NCI-H69 (cell line): ENCODE measurements around the gene CAPN8.

Experiments
- DNase-seq: peaks from one replicate; lab custom pipeline; 2025; lab: John Stamatoyannopoulos, UW

CAPN8 gene

DNA sequence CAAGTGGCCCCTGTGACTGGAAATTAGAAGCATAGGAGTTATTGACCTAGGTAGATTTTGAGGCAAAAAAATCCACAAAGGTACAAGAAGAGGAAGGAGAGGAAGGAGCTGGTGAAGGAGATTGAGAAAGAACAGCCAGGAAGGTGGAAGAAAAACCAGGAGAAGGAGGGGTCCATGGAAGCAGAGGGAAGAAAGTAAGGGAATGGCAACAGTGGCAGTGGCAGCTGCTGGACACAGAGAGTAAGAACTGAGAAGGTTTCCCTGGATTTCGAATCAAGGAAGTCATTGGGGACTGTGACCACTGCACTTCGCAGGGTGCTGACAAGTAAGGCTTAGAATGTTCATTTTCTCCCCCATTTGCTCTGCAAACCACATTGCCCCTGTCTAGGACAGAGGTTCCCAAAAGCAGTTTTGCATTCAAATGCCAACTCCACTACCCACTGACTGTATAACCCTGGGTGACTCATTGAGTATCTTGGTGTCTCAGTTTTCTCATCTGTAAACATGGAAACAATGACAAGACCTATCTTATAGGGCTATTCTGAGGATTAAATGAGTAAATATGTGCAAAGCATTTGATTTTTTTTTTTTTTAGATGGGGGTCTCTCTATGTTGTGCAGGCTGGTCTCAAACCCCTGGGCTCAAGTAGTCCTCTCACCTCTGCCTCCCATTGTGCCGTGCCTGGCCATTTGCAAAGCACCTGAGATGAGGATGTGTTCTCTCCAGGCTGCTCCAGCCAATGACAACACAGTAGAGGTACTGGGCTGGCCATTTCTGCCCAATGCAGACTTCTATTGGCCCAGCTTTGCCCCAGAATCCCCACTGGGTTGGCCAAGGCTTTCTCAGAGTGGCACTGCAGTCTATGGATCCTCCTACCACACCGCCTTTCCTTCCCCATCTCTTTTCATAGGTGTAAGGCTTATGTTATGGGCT, 37.5 kb upstream of the CAPN8 start:
- DNase-seq: no peak

DNA sequence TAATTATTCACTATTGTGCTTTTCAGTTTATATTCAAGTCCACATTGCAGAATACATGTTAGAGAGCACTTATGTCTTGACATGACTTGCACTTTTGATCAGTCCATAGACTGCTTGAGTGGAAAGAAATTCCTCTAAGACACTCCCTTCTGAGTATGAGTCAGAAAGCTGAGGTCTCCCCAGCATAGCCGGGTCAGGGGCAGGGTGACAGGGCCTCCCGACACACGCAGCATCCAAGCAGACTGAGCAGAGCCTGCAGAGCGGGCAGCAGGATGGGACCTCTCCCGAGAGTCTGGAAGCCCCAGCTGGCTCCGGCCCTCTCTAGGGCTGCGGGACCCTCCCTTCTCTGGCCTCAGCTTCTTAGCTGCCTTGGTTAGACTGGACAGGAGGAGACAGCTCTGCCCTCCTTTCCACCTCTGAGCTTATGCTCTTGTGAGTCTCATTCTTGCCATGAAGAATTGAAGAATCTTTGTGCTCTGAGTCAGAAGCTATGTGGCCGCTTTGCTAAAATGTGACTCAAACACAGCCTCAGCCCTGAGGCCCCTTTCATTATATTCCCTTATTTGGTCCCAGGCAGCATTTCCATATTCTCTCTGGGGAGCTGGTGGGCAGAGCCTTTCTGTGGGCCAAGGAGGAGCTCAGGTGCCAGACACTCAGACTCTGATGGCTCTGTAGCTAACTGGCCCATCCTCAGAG, 35.6 kb upstream of the CAPN8 start:
- DNase-seq: peak; percentile 26

GRCh38 chr1:223700388-223700918, 35.0 kb upstream of the CAPN8 start:
- DNase-seq: peak; percentile 53

DNA sequence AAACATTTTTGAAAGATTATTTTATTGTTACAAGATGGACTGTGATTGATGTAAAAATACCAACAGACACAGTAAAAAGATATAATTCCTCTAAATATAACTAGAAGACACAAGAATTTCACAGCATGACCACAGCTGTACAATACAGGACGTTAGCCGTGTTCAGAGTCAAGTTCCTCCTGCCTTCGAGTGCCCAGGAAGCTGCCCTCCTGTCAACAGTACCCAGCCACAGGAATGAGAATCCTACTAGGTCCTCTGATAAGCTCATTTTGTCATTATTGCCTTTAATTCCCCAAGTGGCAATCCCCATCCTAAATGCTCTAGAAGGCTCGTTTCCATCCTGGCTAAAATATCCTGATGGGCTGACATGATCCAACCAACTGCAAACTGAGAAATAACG, 30.4 kb upstream of the CAPN8 start:
- DNase-seq: no peak

DNA sequence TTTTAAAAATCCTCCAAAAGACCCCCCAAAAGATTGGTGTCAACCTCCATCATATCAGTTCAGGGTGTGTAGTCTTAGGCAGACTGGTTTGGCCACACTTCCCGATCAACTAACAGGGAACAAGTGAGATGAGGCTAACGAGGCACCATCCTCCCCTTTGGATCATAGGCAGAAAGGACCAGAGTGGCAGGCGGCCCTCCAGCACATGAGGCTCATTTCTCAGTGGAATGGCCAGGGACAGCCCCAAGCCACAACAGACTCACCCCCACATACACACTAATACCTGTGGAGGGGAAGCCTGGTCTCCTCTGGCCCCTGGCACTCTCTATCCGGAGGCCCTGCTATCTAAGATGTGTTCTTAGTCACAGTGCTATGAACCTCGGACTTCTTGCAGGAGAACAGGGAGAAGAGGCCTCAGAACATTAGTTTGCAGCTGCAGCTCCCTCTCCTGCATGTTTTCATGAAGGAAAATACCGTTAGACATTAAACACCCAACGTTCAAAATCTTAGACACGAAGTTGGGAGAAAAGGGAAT, 29.6 kb upstream of the CAPN8 start:
- DNase-seq: no peak

DNA sequence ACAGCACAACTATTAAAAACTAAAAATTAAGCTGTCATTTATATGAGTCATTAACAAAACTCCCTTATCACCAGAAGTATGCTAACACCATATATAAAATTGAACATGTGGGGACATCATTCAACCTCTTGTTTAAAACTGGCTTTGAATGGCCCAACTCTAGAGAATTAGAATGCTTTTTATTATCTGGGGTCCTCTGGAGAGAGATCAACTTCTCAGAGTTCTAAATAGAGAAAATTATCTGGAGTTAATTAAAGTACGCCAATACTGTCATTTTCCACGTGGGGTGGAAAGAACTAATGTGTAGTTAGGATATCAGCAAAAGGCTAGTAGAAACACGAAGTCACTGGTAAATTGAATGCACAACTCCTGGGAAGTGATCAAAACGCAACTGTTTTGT, 25.6 kb upstream of the CAPN8 start:
- no peak for DNase-seq

- DNase-seq: no peak
Measured at GRCh38 chr1:223684488-223684792, 18.9 kb upstream of the CAPN8 start.

DNA sequence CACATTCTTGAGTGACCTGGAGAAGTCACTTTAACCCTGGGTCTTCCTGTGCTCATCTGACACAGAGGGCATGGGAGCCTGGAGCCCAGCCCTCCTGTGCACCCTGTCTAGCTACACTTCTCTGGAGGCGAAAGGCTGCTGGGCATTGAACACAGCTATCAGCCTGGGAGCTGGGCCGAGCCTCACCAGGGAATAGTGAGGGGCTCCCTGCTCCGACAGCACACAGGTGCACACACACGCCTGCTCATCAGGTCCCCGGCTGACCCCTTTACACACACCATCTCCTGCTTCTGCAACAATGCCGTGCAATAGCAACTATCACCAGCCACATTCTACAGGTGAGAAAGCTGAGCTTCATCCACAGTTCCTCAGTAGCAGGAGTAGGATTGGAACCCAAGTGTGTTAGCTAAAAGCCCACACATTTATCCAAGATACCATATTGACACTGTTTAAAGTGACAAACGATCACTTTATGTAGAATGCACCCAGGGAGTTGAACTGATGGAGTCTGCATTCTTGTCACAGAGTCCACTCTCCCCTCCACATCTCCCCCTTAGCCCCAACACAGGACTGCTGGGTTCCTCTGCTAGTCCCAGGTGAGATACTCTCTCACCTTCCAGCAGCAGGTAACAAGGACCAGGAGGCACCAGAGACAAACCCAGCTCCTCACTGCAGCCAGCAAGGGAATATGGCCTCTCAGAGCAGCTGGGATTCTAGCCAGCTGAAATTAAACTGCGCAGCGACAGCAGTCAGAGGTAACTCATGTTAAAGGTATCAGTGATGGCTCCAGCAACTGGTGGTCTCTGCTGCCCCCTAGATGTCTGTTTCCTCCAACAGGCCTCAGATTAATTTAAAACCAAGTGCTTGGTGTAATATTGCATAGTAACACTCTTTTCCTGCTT, 18.3 kb upstream of the CAPN8 start:
- peak; percentile 77 for DNase-seq

DNA sequence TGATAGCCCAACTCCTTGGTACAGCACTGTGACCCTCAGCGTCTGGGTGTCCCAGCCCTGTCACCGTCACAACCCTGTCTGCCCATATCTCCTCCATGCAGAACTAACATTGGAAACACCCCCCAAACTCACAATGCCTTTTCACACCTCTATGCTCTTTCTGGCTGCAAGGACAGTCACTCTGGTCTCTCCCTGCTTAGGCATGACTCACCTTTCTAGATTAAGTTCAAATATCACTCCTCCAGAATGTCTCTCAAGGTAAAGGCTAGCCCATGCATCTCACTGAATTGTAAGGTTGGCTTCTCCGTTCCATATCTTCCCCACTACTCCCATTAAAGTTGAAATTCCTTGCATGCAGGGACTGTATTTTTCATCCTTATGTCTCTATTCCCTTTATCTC, 17.0 kb upstream of the CAPN8 start:
- no peak for DNase-seq

DNA sequence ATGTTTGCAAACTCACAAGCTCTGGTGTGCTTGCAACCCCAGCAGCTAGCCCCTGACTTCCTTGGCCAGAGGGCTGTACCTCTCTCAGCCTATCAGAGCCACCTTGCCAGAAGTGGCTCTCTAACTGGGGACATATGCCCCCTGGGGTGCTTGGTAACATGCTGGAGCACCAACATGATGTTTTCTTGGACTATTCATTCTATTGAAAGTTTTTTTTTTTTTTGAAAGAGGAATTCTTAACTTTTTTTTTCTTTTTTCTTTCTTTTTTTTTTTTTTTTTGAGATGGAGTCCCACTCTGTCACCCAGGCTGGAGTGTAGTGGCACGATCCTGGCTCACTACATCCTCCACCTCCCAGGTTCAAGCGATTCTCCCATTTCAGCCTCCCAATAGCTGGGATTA, 14.7 kb upstream of the CAPN8 start:
- DNase-seq: no peak

DNA sequence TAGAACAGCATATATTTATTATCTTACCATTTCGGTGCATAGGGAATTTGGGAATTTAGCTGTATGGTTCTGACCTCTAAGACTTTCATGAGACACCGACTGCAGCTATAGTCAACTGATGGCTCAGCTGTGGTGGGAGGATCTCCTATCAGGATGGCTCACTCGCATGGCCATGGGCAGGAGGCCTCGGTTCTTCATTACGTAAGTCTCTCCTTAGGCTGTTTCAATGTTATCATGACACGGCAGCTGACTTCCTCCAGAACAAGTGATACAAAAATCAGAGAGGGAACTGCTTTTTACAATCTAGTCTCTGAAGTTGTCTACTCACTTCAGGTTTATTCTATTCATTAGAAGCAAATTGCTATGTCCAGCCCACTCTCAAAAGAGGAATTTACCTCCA, 13.3 kb upstream of the CAPN8 start:
- no peak for DNase-seq

DNA sequence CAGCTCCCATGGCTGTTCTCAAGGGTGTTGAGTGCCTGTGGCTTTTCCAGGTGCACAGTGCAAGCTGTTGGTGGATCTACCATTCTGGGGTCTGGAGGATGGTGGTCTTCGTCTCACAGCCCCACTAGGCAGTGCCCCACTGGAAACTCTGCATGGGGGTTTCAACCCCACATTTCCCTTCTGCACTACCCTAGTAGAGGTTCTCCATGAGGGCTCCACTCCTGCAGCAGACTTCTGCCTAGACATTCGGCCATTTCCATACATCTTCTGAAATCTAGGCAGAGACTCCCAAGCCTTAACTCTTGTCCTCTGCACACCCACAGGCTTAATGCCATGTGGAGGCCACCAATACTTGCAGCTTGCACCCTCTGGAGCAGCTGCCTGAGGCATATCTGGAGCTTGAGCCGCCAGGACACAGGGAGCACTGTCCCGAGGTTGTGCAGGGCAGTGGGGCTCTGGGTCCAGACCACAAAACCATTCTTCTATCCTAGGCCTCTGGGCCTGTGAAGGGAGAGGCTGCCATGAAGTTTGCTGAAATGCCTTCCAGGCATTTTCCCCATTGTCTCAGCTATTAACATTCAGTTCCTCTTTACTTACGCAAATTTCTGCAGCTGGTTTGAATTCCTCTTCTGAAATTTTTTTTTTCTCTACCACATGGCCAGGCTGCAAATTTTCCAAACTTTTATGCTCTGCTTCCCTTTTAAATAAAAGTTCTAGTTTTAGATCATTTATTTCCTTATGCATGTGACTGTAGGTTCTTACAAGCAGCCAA, 8.8 kb upstream of the CAPN8 start:
- no peak for DNase-seq

DNA sequence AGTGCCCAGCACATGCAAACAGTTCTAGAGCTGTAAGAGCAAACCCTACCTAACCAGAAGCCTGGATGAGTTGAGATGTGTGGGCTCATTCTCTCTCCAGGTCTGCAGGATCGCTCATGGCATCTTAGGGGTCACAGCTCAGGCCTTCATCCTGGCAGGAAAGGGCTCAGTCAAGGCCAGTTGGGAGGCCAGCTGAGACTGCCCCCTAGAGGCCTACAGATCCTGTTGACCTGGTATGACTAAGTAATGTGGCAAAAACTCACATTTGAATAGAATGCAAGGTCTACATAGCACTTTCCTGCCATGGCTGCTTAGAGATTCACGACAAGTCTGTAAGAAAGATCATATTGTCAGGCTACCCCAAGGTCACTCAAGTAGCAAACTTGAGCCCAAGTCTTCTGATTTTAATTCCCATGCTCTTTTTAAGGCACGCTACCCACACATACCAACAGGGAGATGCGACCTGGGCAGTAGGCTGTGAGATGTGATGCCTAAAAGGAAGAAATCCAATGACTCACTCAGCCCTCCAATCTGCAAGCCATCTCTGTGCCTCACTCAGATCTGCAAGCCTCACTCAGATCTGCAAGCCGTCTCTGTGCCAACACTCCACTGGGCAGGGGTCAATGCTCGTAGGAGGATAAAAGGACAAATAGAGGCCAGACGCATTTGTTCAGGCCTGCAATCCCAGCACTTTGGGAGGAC, 5.1 kb upstream of the CAPN8 start:
- DNase-seq: peak; percentile 47

DNA sequence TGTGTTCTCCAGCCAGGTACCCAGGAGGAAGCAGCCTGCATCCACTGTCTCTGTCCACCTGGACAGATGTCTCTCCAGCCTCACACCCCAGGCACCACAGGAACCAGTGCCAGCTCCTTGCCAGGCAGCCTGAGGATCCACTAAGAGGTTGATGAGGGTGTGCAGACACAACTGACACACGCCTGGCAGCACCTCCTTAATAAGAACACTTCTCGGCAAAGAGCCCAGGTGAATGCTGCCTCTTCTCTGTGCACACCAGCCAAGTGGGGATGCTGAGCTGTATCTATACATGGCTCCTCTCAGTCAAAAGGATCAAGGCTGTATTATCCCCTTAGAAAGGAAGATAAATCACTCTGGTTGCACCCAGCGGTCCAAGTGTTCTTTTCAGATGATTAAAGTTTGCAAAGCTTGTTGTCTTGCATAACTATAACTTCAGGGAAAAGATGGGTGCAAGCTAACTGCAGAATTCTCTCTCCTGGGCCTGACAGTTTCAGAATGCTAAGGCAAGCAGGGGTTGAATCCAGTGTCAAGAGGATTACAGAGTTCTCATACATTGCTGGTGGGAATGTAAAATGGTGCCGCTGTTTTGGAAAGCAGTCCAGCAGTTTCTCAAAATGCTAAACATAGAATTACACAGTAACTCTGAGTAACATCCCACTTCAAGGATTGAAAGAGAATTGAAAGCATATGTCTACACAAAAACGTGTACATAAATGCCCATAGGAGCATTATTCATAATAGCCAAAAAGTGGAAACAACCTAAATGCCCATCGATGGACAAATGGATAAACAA, 3.7 kb upstream of the CAPN8 start:
- no peak for DNase-seq

- DNase-seq: no peak
Measured at GRCh38 chr1:223667484-223668182, 2.1 kb upstream of the CAPN8 start.

GRCh38 chr1:223664106-223664505, 1.4 kb downstream of the CAPN8 start:
- no peak for DNase-seq

- no peak for DNase-seq
Measured at GRCh38 chr1:223662943-223663342, 2.6 kb downstream of the CAPN8 start.

GRCh38 chr1:223659711-223660110, 5.8 kb downstream of the CAPN8 start:
- no peak for DNase-seq

DNA sequence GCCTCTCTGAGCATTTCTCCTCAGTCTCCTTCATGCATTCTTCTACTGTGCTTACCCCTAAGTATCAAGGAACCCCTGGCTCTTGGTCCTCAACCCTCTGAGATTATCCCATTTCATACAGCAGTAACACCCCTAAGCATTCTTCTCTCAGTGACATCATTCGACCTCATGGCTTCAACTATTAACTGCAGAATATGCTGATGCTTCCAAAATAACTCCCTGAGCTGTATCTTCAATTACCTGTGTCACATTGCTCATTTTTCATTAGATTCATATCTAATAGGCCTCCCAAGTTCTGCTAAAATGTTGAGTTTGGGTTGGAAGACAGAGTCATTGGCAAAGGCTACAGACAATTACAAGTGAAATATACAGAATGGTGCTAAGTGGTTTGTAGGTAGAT, 7.5 kb downstream of the CAPN8 start:
- DNase-seq: no peak
